ENCODE data around the gene GTPBP3. TPM values are rescaled to one million over a fixed set of nuclear protein-coding genes. Genes with fewer than 3 reads are reported as not detected.

GTPBP3 gene
- total RNA-seq, 1 experiment from 2014 or later, result 62.9 TPM

DNA sequence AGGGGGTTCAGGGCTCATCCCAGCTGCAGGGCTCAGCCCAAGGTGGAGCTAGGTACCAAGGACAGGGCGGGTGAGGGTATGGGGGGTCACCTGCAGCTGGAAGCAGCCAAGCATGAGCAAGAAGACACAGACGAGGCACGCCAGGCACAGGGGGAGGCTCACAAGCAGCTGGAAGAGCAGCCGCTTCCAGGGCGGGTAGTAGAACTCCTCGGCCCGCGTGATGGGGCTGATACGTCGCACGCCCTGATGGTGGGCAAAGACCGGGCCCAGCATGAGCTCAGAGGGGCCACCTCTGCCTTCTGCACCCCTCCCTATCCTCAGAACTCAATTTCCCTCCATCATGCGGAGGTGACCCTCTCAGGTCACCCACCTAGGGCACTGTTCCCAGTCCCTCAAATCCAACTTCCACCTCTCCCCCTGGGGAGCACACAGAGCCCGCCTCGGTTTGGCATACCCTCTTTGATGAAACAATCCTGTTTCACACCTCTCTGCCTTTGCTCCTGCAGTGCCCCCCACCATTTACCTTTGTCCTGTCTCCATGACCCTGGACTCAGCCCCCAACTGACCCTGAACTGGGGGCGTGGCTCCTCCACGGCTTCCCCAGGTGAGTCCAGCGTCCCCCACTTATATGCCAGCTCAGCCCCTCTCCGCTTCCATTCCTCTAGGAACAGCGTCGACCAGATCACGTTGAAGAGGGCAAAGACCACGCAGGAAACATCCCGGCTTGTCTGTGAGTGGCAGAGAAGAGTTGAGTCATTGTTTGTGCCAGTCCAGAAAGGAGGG lies 6.9 kb upstream of the GTPBP3 start:
- no peaks in the 10 kb centered on the region for H3K9me3 ChIP-seq (ENCODE audit: control insufficient read depth, low read depth, low read length)
- TF ChIP-seq, protein P1, sequence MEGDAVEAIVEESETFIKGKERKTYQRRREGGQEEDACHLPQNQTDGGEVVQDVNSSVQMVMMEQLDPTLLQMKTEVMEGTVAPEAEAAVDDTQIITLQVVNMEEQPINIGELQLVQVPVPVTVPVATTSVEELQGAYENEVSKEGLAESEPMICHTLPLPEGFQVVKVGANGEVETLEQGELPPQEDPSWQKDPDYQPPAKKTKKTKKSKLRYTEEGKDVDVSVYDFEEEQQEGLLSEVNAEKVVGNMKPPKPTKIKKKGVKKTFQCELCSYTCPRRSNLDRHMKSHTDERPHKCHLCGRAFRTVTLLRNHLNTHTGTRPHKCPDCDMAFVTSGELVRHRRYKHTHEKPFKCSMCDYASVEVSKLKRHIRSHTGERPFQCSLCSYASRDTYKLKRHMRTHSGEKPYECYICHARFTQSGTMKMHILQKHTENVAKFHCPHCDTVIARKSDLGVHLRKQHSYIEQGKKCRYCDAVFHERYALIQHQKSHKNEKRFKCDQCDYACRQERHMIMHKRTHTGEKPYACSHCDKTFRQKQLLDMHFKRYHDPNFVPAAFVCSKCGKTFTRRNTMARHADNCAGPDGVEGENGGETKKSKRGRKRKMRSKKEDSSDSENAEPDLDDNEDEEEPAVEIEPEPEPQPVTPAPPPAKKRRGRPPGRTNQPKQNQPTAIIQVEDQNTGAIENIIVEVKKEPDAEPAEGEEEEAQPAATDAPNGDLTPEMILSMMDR (conservative IDR thresholded peaks at IDR 0.05), result no peak
- H4K5ac ChIP-seq (ENCODE audit: insufficient read length, low read depth, low read length), result no peak overlapping the region
- H3K23ac ChIP-seq (ENCODE audit: insufficient read length, low read depth, low read length), result no peak overlapping the region
- H3K4me3 Mint-ChIP-seq, result peak overlapping the region; percentile 24 to 61; a peak in 3 of 5 replicates
- peaks cover 16 to 40% of the 10 kb centered on the region in 2 experiments for H3K4me1 Mint-ChIP-seq
- no peak overlapping the region for H3K4ac ChIP-seq (ENCODE audit: low read depth, low read length)
- no peak overlapping the region for H3K4me2 ChIP-seq (ENCODE audit: insufficient read depth, insufficient read length, low read length)
- peaks cover 18% of the 10 kb centered on the region for H3K23me2 ChIP-seq (ENCODE audit: insufficient read length, low read depth, low read length, poor library complexity, severe bottlenecking)
- H3K79me1 ChIP-seq (ENCODE audit: insufficient read depth, low read depth, low read length, poor library complexity, severe bottlenecking), result no peaks in the 10 kb centered on the region
- no peak overlapping the region for H2AK5ac ChIP-seq (ENCODE audit: insufficient read length, low read length)
- H3K27me3 Mint-ChIP-seq (ENCODE audit: low read depth), result peaks cover 6% of the 10 kb centered on the region
- no peak overlapping the region for H3K14ac ChIP-seq (ENCODE audit: insufficient read depth, low read length)
- H3K9me3 Mint-ChIP-seq, result no peaks in the 10 kb centered on the region; a peak in 1 of 5 replicates
- no peak overlapping the region for H2AFZ ChIP-seq (ENCODE audit: low read length)
- no peak overlapping the region for H3K56ac ChIP-seq (ENCODE audit: insufficient read length, low read depth, low read length)
- H2BK15ac ChIP-seq (ENCODE audit: low read depth, low read length), result no peak overlapping the region
- DNase-seq, result no peak
- no peaks in the 10 kb centered on the region for H3K4me1 ChIP-seq (ENCODE audit: insufficient read depth, low read length)
- H2BK12ac ChIP-seq (ENCODE audit: insufficient read length, low read depth, low read length), result no peak overlapping the region
- no peaks in the 10 kb centered on the region for H4K20me1 ChIP-seq (ENCODE audit: control insufficient read depth, insufficient read depth, insufficient read length)
- H4K8ac ChIP-seq (replicated peaks; ENCODE audit: insufficient read length, low read depth, low read length), result no peak overlapping the region
- H3K36me3 Mint-ChIP-seq (ENCODE audit: insufficient read depth in 1 of 3, low read depth in 3 of 3), result peaks cover 13 to 39% (median 29%) of the 10 kb centered on the region in 3 experiments
- no peak overlapping the region for H2BK120ac ChIP-seq (ENCODE audit: low read depth, low read length, poor library complexity, severe bottlenecking)
- no peaks in the 10 kb centered on the region for H3K27me3 ChIP-seq (ENCODE audit: insufficient read depth, low read length)
- H3K9ac ChIP-seq (ENCODE audit: extremely low read depth, insufficient read length, low read length), result no peak overlapping the region
- no peak overlapping the region for H4K91ac ChIP-seq (ENCODE audit: insufficient read length, low read depth, low read length)
- no peak overlapping the region for H3K27ac ChIP-seq (ENCODE audit: insufficient read length, low read depth, low read length)
- H2BK5ac ChIP-seq (ENCODE audit: insufficient read length, low read length), result no peak overlapping the region
- no CpG with 5 or more reads among the region's 24 CpGs for WGBS (ENCODE audit: extremely low coverage, insufficient read length, low lambda C conversion rate)
- no peak overlapping the region; a peak in 1 of 7 replicates for H3K27ac Mint-ChIP-seq
- H3K18ac ChIP-seq (ENCODE audit: insufficient read length, low read depth, low read length), result no peak overlapping the region
- no peaks in the 10 kb centered on the region for H3K79me2 ChIP-seq (ENCODE audit: insufficient read depth, low read length)
- no peak overlapping the region for H2BK20ac ChIP-seq (ENCODE audit: low read depth, low read length, poor library complexity, severe bottlenecking)
- no peak overlapping the region for H3T11ph ChIP-seq (ENCODE audit: low read length)

All from H9 (cell line).